Stimulated activated CD4-positive, alpha-beta T cell treated with anti-CD3 and anti-CD28 coated beads, Interleukin-2, amount 100 ng/mL, for 48 hours (primary cell): Measurements from ENCODE around the gene LASP1.
"Not testable (repeated sequence)": the region's sequence is repeated elsewhere in the genome, so short reads cannot be mapped to it uniquely, and the experiment has no call there.

Source experiments
- DNase-seq, 2 donors: peaks; one replicate each; pipeline ENCODE4 v3.0.0-alpha.2; 2020

LASP1 gene

DNA sequence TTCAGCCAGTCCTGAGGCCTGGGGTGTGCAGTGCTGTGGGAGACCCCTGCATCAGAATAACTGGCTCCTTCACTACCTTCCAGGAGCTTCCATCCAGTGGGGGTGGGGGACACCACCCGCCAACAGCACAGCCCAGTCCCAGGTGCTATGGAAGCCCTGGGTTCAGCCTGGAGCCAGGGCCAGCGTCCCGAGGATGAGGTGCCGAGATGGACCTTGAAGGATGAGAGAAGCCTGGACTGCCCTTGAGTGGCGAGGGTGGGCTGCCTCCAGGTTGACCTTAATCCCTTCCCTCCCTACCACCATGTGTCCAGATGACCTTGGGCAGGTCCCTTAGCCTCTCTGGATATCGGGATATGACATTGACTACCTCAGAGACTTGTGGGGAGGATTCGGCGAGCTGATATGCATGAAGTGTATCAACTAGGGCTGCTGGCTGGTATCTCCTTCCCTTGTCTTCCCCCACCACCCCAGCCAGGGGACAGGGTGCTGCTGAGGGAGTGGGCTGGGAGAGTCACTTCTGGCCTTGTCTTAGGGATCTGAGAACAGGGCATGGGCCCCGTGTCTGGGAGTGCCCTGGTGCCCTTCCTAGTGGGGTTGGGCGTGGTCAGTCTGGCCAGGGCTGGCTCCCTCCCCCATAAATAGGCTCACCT, 41.3 kb downstream of the LASP1 start:
- no peak for DNase-seq

DNA sequence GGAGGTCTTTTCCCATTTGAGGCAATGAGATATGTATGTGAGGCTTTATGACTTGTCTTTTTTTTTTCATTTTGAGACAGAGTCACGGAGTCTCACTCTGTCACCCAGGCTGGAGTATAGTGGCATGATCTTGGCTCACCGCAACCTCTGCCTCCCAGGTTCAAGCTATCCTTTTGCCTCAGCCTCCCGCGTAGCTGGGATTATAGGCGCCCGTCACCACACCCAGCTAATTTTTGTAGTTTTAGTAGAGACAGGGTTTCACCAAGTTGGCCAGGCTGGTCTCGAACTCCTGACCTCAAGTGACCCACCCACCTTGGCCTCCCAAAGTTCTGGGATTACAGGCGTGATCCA, 41.8 kb downstream of the LASP1 start:
- DNase-seq = not testable (repeated sequence)

GRCh38 chr17:38912221-38912813, 42.5 kb downstream of the LASP1 start:
- no peak for DNase-seq

DNA sequence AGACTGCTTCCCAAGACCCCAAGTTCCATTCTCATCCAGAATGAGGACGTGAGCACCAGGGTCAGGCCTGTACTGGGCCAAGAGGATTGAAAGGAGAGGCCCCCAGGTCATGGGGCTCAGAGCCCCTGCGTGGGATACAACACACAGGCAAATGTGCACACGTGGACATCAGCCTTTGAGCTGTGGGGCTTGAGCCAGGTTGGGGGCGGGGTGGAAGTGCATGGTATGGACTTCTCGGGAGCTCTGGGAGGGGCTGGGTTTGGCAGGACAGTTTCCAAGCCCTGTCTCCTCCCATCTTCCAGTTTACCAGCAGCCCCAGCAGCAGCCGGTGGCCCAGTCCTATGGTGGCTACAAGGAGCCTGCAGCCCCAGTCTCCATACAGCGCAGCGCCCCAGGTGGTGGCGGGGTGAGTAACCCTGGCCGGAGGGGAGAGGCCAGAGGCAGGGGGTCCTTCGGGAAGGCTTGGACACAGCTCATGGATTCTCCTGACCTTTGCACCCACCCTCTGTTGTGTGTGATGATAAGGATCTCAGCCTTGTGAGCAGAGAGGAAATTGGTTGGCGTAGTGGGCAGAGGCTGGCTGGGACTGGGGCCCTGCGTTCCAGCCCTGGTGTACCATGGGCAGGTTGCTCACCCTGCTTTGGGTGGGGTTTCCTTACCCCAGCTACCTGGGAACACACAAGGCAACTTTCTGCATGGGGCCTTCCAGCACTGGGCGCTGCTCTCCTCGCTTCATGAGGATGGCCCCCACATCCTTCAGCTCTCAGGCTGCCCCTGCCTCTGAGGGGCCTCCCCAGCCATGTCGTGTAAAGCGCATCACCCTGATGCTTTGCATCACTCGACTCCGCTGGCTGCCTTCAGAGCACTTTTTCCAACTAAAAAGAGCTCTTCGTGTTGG, 45.1 kb downstream of the LASP1 start:
- no peak for DNase-seq

DNA sequence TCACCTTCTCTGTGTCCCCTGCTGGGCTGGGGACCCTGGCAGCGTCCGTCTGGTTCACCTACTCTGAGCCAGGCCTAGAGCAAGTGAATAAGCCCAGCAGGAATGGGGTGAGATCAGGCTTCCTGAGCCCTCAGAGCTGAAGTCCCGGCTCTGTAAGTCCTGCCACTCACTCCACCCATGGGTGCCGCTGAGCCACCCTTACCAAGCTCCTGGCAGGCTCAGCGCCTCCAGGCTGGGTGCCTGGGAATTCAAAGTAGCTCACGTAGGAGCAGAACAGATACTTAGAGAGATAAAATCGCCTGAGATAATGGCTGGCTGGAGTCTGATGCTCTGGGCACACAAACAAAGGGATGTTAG, 45.8 kb downstream of the LASP1 start:
- DNase-seq = no peak

DNA sequence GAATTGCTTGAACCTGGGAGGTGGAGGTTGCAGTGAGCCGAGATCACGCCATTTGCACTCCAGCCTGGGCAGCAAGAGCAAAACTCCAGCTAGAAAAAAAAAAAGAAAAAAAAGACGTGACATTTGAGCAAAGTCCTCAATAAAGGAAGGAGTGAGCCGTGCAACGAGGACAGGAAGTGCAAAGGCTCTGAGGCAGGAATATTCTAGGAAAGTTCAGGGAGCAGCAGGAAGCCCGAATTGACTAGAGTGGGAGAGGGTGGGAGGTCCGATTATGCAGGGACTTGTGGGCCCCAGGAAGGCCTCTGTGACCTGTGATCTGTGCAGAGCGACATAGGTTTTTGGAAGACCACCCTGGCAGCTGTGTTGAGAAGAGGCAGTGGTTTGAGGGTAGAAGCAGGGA, 46.9 kb downstream of the LASP1 start:
- DNase-seq = no peak

DNA sequence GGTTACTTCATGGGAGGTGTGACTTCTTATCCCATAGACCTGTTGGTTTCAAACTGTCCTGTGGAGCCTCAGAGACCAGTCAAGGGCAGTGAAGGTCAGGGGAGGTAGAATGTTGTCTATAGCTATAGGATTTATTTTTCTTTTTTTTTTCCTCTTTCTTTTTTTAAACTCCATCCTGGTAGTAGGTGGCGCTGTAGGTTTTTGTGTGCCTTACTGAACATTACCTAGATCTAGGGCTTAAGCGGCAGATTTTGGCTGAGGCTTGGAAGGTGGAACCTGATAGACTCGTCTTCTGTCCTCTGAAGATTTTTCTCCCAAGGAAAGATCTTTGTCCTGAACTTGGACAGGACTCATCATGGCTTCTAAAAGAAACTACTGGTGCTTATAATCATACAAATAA, 47.4 kb downstream of the LASP1 start:
- no peak for DNase-seq

- no peak for DNase-seq
Observed at GRCh38 chr17:38918129-38918913, 48.5 kb downstream of the LASP1 start.

GRCh38 chr17:38918916-38919315, 49.1 kb downstream of the LASP1 start:
- no peak for DNase-seq

DNA sequence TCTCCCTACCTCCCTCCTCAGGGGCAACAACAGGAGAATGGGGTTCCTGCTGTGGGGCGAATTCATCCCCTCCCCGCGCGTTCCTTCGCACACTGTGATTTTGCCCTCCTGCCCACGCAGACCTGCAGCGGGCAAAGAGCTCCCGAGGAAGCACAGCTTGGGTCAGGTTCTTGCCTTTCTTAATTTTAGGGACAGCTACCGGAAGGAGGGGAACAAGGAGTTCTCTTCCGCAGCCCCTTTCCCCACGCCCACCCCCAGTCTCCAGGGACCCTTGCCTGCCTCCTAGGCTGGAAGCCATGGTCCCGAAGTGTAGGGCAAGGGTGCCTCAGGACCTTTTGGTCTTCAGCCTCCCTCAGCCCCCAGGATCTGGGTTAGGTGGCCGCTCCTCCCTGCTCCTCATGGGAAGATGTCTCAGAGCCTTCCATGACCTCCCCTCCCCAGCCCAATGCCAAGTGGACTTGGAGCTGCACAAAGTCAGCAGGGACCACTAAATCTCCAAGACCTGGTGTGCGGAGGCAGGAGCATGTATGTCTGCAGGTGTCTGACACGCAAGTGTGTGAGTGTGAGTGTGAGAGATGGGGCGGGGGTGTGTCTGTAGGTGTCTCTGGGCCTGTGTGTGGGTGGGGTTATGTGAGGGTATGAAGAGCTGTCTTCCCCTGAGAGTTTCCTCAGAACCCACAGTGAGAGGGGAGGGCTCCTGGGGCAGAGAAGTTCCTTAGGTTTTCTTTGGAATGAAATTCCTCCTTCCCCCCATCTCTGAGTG, 49.6 kb downstream of the LASP1 start:
- DNase-seq = no peak

DNA sequence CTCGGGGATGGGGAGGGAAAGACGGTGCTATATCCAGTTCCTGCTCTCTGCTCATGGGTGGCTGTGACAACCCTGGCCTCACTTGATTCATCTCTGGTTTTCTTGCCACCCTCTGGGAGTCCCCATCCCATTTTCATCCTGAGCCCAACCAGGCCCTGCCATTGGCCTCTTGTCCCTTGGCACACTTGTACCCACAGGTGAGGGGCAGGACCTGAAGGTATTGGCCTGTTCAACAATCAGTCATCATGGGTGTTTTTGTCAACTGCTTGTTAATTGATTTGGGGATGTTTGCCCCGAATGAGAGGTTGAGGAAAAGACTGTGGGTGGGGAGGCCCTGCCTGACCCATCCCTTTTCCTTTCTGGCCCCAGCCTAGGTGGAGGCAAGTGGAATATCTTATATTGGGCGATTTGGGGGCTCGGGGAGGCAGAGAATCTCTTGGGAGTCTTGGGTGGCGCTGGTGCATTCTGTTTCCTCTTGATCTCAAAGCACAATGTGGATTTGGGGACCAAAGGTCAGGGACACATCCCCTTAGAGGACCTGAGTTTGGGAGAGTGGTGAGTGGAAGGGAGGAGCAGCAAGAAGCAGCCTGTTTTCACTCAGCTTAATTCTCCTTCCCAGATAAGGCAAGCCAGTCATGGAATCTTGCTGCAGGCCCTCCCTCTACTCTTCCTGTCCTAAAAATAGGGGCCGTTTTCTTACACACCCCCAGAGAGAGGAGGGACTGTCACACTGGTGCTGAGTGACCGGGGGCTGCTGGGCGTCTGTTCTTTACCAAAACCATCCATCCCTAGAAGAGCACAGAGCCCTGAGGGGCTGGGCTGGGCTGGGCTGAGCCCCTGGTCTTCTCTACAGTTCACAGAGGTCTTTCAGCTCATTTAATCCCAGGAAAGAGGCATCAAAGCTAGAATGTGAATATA, 50.8 kb downstream of the LASP1 start:
- no peak for DNase-seq

- DNase-seq = no peak
Observed at GRCh38 chr17:38921756-38922411, 52.0 kb downstream of the LASP1 start.

DNA sequence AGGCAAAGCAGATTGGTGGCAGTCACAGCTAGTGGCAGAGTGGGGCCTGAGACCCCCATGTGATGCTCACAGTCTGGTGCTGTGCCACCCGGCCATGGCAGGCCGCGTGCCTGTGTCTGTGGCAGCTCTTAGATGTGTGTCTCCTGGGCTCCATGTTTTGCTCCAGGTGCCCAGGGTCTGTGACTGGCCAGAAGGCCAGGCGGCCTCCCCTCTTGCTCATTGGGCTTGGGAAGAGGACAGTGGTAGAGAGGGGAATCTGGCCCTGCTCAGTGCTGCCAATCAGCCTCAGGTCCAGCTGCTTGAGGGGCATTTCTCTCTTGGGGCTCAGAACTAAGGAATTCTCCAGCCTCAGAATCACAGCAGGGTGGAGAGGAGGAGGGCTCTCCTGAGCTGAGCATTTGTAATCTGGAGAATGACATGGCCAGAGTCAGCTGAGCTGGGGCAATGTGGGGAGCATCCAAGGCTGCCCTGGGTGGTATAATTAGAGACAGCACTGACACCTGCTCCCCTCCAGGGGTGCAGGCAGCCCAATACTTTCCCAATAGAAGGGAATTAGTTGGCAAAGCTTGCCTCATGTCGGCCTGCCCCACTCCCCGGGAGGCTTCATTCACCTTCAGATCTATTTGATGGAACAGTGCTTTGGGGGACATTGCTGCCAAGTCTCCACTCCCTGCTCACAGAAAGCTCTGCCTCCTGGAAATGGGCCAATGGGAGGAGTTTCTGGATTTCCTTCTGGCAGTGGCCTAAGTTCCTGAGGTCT, 52.9 kb downstream of the LASP1 start:
- no peak for DNase-seq

GRCh38 chr17:38925263-38925995, 55.6 kb downstream of the LASP1 start, which contains the start of gene LASP1NB:
LASP1NB (plus strand) TSS chr17:38925614.
- no peak for DNase-seq

GRCh38 chr17:38926293-38927070, 56.6 kb downstream of the LASP1 start:
- no peak for DNase-seq

DNA sequence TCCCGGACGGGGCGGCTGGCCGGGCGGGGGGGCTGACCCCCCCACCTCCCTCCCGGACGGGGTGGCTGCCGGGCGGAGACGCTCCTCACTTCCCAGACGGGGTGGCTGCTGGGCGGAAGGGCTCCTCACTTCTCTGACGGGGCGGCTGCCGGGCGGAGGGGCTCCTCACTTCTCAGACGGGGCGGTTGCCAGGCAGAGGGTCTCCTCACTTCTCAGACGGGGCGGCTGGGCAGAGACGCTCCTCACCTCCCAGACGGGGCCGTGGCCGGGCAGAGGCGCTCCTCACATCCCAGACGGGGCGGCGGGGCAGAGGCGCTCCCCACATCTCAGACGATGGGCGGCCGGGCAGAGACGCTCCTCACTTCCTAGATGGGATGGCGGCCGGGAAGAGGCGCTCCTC, 60.9 kb downstream of the LASP1 start:
- not testable (repeated sequence) for DNase-seq

- not testable (repeated sequence) for DNase-seq
Observed at GRCh38 chr17:38933962-38934361, 64.1 kb downstream of the LASP1 start.

DNA sequence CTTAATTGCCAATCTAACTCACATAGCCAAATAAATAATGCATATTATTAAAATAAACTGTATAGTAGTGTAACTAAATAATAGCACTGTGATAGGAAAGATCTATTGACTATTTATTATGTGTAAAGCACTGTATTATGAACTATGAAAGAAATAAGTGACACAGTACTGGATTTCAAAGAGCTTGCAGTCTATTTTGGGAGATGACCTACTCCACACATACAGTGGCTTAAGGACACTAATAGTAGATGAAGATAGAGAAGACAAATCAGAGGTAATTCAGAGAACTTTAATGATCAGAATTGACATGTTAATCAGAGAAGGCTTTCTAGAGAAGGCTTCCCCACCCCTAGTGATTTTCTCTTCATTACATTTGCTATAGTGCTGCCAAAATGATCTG, 70.1 kb downstream of the LASP1 start:
- no peak for DNase-seq
